Renal cortex interstitium (tissue), 11 donors: Measurements from ENCODE around the gene JAZF1. TPM values are rescaled to one million over a fixed set of nuclear protein-coding genes. Genes with fewer than 3 reads are reported as not detected.

ENCODE experiments used
- DNase-seq, 11 donors: peaks; one replicate each; pipeline ENCODE4 v3.0.0-alpha.2; 2013; ENCODE audit warnings: low read depth in 9 of 11, low spot score in 4 of 11; ENCODE audit errors: extremely low read depth in 1 of 11
- polyA plus RNA-seq, 3 donors: library from polyadenylated mRNA; unstranded; fragments of 120-200 nt; gene quantifications; one replicate each; pipeline ENCODE4 v1.2.1, GENCODE V29; 2013; ENCODE audit not compliant: insufficient read length in 3 of 3

JAZF1 gene
- polyA plus RNA-seq, 3 donors = 11.2 to 14.4 (median 13.8) TPM

- no peak for DNase-seq
These were observed 376.5 kb downstream of the JAZF1 start for GRCh38 chr7:27804139-27804538.

- DNase-seq = no peak
These were observed 377.6 kb downstream of the JAZF1 start for GRCh38 chr7:27802999-27803398.

- no peak for DNase-seq
These were observed 381.4 kb downstream of the JAZF1 start for GRCh38 chr7:27799212-27799611.

GRCh38 chr7:27795977-27796376 lies 384.6 kb downstream of the JAZF1 start:
- no peak for DNase-seq

- no peak for DNase-seq
These were observed 386.8 kb downstream of the JAZF1 start for GRCh38 chr7:27793780-27794179.

GRCh38 chr7:27788437-27788836 lies 392.2 kb downstream of the JAZF1 start:
- no peak for DNase-seq

GRCh38 chr7:27784399-27785053 lies 396.1 kb downstream of the JAZF1 start:
- DNase-seq = peak in 4 of 11 donors; percentile 2 to 23 (median 14)

GRCh38 chr7:27782849-27783248 lies 397.7 kb downstream of the JAZF1 start:
- DNase-seq = no peak

GRCh38 chr7:27781188-27781587 lies 399.4 kb downstream of the JAZF1 start:
- no peak for DNase-seq

Other genes with a start within 250 kb of the JAZF1 start
- 10 to 100 TPM; 10.3 to 15.8 (median 11.9) TPM for gene CREB5, start 231.7 kb upstream of the JAZF1 start, polyA plus RNA-seq